Ishikawa (cell line): ENCODE results near the gene BMP6.

ENCODE experiments used
- CEBPB ChIP-seq: IDR thresholded peaks from 2 replicates; pipeline ENCODE4 v1.6.1; 2012
- CREB1 ChIP-seq: IDR thresholded peaks from 2 replicates; pipeline ENCODE4 v1.6.1; 2012; ENCODE audit warnings: low read depth
- EGR1 ChIP-seq: IDR thresholded peaks from 2 replicates; pipeline ENCODE4 v1.6.1; 2012
- EP300 ChIP-seq: IDR thresholded peaks from 2 replicates; pipeline ENCODE4 v1.6.1; 2012; ENCODE audit warnings: borderline replicate concordance
- FOXM1 ChIP-seq: IDR thresholded peaks from 2 replicates; pipeline ENCODE4 v1.6.1; 2012; ENCODE audit warnings: low read depth, borderline replicate concordance
- MAX ChIP-seq: IDR thresholded peaks from 2 replicates; pipeline ENCODE4 v1.6.1; 2012
- NFIC ChIP-seq: IDR thresholded peaks from 2 replicates; pipeline ENCODE4 v1.6.1; 2012
- RAD21 ChIP-seq: IDR thresholded peaks from 2 replicates; pipeline ENCODE4 v1.6.1; 2012; ENCODE audit warnings: low read depth
- REST ChIP-seq: IDR thresholded peaks from 2 replicates; pipeline ENCODE4 v1.6.1; 2012; ENCODE audit warnings: low read depth, mild to moderate bottlenecking
- TAF1 ChIP-seq: IDR thresholded peaks from 2 replicates; pipeline ENCODE4 v1.6.1; 2012; ENCODE audit warnings: low read depth, mild to moderate bottlenecking
- TEAD4 ChIP-seq: IDR thresholded peaks from 2 replicates; pipeline ENCODE4 v1.6.1; 2012
- USF1 ChIP-seq: IDR thresholded peaks from 2 replicates; pipeline ENCODE4 v1.6.1; 2012
- YY1 ChIP-seq: IDR thresholded peaks from 2 replicates; pipeline ENCODE4 v1.6.1; 2012; ENCODE audit warnings: low read depth
- ZBTB7A ChIP-seq: IDR thresholded peaks from 2 replicates; pipeline ENCODE4 v1.6.1; 2012; ENCODE audit warnings: low read depth

- TF ChIP-seq YY1: no peak
- TF ChIP-seq REST: no peak
- TF ChIP-seq CREB1: no peak
- no peak for TF ChIP-seq CEBPB
- no peak for TF ChIP-seq TAF1
- no peak for TF ChIP-seq MAX
- no peak for TF ChIP-seq RAD21
- TF ChIP-seq EGR1: no peak
- TF ChIP-seq FOXM1: no peak
- no peak for TF ChIP-seq EP300
- no peak for TF ChIP-seq USF1
- TF ChIP-seq ZBTB7A: no peak
- no peak for TF ChIP-seq TEAD4
- no peak for TF ChIP-seq NFIC
Measured at GRCh38 chr6:7924867-7925266, 199.0 kb downstream of the BMP6 start.
